Stimulated activated CD4-positive, alpha-beta T cell treated with anti-CD3 and anti-CD28 coated beads, Interleukin-12 subunit alpha, Interleukin-12 subunit beta, amount 100 ng/mL, for 48 hours (primary cell): ENCODE measurements around the gene BST1.
"Not testable (repeated sequence)": the region's sequence is repeated elsewhere in the genome, so short reads cannot be mapped to it uniquely, and the experiment has no call there.

Experiments used
- DNase-seq, 3 donors: peaks; one replicate each; pipeline ENCODE4 v3.0.0-alpha.2; 2020; ENCODE audit warnings: low read depth in 2 of 3, low spot score in 1 of 3

Gene BST1

DNA sequence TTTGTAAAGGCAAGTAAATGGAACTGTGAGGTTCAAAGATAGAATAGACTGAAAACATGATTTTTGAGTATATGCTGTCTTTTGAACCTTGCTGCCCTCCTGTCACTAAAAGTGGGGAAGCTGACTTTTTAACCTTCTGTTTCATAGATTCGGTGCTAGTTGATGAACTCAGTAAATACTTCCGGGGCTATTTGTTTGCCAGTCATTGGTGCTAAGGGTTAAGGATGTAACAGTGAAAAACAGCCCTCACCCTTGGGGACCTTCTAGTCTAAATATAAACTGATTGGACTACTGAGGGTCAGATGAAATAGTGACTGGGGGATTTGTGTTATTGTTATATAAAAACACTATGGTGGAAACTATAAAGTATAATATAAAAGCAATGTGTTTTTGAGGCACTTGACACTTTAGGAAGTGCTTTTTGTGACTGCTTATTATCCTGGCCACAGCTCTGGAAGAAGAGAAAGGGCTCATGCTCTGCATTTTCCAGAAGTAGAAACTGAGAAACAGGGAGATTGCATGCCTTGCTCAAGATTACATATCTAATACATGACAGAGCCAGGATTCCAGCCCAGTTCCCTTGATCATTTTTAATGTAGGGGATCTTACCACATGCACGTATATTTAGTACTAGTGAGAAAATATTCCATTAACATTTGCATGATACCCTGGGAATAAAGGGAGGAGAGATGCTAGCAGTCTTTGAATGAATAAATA lies 3.9 kb downstream of the BST1 start:
- no peak for DNase-seq

DNA sequence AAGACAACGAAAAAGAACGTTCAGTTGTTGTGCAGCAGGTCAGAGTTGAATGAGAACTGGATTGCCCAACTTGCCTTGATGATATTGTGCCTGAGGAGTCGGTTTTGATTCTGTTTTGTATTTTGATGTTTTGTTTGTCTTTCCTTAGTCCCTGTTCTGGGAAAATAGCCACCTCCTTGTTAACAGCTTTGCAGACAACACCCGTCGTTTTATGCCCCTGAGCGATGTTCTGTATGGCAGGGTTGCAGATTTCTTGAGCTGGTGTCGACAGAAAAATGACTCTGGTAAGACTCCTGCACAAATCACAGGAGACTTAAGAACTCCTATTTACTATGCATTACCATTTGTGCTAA lies 4.5 kb downstream of the BST1 start:
- no peak for DNase-seq

- no peak for DNase-seq
Observed at GRCh38 chr4:15711762-15712161, 8.9 kb downstream of the BST1 start.

DNA sequence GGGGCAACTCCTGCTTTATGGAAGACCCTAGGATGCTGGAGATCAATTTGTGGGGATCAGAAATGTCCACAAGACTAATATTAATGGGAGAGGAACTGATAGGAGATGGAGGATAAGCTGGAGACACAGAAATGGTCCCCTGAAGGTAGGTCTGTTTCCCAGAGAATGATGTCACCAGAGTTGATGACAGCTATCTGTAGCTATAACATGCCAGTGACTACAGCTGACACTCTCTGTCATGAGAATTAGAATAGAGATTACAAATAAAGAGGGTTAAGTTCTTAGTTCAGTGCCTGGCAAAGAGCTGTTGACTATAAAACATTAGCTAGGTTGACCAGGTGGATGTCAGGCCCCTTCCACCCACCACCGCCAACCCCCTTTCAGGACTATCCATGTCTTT lies 9.3 kb downstream of the BST1 start:
- no peak for DNase-seq

- DNase-seq: no peak
Observed at GRCh38 chr4:15714141-15714540, 11.3 kb downstream of the BST1 start.

- no peak for DNase-seq
Observed at GRCh38 chr4:15714646-15715435, 12.0 kb downstream of the BST1 start.

DNA sequence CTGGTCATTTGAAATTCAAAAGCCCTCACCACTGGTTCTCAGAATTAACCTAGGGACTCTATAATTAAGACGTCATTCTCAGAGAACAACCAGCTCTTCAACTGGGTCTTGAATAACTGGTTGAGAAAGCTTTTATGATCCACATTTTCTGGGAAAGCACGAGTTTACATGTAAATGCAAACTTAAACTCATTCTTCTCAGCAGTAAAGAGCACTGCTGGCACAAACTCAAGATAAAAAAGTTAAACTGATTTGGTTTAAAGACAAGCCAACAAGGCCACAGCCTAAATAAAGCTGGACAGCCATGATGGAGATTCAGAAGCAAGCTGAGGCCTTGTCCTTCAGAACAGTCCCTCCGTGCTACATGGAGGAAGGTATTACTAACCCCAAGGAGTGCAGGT lies 13.2 kb downstream of the BST1 start:
- DNase-seq: no peak

DNA sequence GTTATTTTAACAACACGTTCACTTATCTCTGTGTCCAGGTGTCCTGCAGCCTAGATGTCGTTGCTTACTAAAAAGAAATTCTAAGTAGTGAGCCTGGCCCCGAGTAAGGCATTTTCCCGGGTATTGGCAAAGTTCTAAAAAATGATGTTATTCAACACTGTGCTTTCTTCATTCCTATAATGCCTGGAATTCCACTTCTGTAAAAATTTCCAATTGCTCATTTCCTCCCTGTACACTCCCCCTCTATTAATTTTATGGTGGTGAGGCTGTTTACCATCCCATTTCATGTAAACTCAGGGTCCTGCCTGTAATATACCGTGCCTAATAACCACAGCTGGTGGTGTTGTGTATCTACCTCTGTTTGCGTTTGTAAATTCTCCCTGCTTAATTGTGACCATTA lies 14.2 kb downstream of the BST1 start:
- DNase-seq: no peak

- DNase-seq: no peak
Observed at GRCh38 chr4:15717657-15718416, 15.0 kb downstream of the BST1 start.

GRCh38 chr4:15718465-15718864 lies 15.6 kb downstream of the BST1 start:
- no peak for DNase-seq

DNA sequence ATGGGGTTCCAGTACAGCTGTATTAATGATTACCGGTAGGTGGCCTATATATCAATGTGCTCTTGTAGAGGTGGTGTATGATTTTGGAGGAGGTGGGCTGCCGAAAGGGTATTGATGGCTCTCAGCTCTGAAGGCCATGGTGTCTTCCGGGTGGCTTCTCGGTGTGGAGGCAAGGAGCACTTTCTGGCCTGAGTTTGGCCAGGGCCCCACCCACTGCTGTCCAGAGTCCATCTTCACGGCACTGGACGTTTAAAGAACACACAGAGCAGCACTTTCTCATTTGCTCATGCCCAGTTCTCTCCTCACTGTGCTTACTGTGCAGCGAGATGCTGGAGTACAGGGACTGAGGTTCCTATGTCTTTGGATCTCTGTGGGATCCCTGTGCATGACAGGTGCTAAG lies 16.1 kb downstream of the BST1 start:
- DNase-seq: no peak

GRCh38 chr4:15719506-15719905 lies 16.6 kb downstream of the BST1 start:
- DNase-seq: no peak

GRCh38 chr4:15720851-15721250 lies 18.0 kb downstream of the BST1 start:
- no peak for DNase-seq

DNA sequence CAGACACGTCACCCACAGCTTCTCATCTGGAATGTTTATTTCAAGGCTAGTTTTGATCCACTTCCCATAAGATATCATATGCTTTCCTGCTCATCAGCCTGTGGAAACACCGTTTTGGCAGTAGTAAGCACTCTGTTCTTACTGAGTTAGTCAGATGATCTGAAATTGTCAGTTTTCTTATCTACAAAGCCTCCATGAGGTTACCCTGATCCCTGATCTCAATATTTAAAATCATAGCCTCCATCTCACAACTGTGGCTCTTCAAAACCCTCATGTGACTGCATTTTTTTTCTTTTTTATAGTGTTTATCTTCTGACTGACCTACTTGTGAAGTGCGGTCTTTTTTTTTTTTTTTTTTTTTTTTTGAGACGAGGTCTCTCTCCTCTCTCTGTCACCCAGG lies 22.7 kb downstream of the BST1 start:
- DNase-seq: no peak

DNA sequence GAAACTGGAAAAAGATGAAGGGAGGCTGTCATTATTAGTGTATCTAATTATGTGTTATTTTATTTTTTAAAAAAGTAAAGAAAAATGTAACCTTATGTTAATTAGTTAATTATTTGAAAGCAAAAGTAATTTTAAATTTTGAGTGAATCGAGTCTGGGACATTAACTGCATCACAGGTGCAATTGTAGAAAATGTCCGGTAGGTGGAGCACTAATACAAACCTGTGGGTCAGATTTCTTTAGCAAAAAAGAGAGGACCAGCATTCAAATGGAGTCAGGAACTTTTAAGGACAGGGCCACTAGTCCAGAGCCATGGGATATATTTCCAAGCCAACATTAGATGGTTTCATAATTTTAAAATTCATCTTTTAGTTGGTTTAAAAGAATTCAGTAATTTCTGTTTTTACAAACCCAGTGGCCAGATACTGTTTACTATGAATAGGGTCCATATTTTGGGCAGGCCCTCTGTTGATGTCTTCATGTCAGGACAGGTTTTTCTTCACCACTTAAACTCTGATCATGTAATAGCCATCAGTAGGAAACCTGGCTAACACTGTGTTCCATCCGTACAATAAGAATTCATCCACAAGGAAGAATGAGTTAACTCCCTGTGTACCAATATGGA lies 27.2 kb downstream of the BST1 start:
- DNase-seq: peak in 1 of 3 donors; percentile 23

- not testable (repeated sequence) for DNase-seq
Observed at GRCh38 chr4:15733061-15733460, 30.2 kb downstream of the BST1 start.

DNA sequence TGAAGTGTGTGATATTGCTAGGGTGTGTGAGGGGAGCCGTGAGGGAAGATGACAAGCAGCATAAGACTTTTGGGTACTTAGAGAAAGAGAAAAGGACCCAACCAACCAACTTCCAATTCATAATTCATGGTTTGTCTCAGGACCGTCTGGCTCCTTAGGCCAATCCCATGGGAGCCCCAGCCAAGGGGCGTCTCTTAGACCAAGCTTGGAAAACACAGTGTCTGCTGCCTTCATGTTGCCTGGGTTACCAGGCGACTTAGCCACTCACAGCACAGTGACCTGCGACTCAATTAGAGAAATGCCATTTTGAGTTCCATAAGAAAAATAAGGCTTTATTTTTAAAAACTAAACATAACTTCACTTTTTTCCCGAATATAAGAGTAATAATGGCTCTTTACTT lies 32.7 kb downstream of the BST1 start:
- DNase-seq: no peak

DNA sequence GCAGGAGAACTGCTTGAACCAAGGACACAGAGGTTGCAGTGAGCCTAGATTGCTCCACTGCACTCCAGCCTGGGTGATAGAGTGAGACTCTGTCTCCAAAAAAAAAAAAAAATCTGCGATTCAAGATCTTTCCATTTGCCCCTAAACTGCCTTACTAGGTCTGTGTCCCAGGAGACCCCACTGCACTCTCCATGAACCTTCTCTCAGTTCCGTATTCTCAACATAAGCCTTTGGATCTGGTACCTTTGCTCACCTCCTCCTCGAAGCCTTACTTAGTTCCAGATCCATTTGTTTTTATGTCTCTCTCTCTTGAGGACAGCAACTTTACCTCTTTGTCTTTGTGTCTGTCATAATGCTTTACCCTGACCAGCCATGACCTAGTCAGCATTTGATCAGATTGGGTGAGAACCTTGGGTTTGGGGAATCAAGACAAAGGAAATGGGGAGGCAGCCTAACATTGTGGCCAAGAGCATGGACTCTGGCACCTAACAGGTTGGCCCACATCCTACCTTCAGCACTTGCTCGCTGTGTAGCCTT lies 33.7 kb downstream of the BST1 start:
- DNase-seq: no peak

- DNase-seq: no peak
Observed at GRCh38 chr4:15737255-15737654, 34.4 kb downstream of the BST1 start.

DNA sequence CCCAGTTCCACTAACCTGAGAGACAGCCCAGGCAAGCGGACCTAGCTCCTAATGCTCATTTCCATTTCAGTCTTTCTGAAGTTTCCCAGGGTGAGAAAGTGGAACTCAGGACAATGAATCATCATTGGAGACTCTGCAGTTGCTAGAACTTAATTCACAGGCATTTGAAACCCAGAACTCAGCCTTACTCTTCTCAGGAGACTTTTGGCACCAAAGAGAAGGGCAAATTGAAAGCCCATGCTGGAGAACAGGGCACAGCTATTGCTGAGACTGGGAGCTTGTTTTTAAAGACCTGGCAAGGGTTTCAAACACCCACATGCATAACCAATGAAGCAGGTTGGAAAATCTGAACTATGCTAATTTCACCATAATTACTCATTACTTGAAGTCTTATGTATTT lies 36.0 kb downstream of the BST1 start:
- no peak for DNase-seq

- DNase-seq: no peak
Observed at GRCh38 chr4:15740764-15741404, 38.0 kb downstream of the BST1 start.
